BJ (cell line): Measurements from ENCODE around the gene ETF1. TPM values are rescaled to one million over a fixed set of nuclear protein-coding genes. Genes with fewer than 3 reads are reported as not detected.

Experiments
- CTCF ChIA-PET: fragments of 350-600 bp; formaldehyde crosslinking; extraction: SDS; loops from one replicate; lab custom pipeline; 2021; ENCODE audit warnings: antibody characterized with exemption, inconsistent platforms; lab: Yijun Ruan, JAX
- POLR2A ChIA-PET: fragments of 300-600 bp; sonication (Branson Sonifier 250); formaldehyde crosslinking; extraction: SDS; loops from one replicate; lab custom pipeline; 2021; ENCODE audit warnings: antibody characterized with exemption; lab: Charles Lee
- DNase-seq: peaks from one replicate; pipeline ENCODE4 v3.0.0-alpha.2; 2011; ENCODE audit warnings: low read depth
- H3K27me3 ChIP-seq: 2 replicates; pipeline ENCODE4 v1.6.0; 2011; ENCODE audit warnings: low read length; ENCODE audit not compliant: control insufficient read depth, insufficient read depth
- H3K36me3 ChIP-seq: 2 replicates; pipeline ENCODE4 v1.5.1; 2011; ENCODE audit warnings: low read length; ENCODE audit not compliant: control insufficient read depth, insufficient read depth
- H3K4me3 ChIP-seq: 2 replicates; pipeline ENCODE4 v1.5.1; 2011; ENCODE audit warnings: low read depth, mild to moderate bottlenecking, control low read depth, low read length
- polyA plus RNA-seq: library from polyadenylated mRNA; depleted of rRNA; stranded (reverse); fragments of >200 nt; gene quantifications from 2 replicates; pipeline ENCODE4 v1.2.3, GENCODE V29; 2011
- TF ChIP-seq, protein P1 (sequence below): IDR thresholded peaks from 2 replicates; pipeline ENCODE4 v1.5.1; 2011; ENCODE audit warnings: low read depth, mild to moderate bottlenecking, control low read depth, inconsistent platforms, low read length, moderate library complexity; ENCODE audit not compliant: insufficient read depth

The ETF1 gene
- polyA plus RNA-seq, 1 experiment = 52.4 TPM

DNA sequence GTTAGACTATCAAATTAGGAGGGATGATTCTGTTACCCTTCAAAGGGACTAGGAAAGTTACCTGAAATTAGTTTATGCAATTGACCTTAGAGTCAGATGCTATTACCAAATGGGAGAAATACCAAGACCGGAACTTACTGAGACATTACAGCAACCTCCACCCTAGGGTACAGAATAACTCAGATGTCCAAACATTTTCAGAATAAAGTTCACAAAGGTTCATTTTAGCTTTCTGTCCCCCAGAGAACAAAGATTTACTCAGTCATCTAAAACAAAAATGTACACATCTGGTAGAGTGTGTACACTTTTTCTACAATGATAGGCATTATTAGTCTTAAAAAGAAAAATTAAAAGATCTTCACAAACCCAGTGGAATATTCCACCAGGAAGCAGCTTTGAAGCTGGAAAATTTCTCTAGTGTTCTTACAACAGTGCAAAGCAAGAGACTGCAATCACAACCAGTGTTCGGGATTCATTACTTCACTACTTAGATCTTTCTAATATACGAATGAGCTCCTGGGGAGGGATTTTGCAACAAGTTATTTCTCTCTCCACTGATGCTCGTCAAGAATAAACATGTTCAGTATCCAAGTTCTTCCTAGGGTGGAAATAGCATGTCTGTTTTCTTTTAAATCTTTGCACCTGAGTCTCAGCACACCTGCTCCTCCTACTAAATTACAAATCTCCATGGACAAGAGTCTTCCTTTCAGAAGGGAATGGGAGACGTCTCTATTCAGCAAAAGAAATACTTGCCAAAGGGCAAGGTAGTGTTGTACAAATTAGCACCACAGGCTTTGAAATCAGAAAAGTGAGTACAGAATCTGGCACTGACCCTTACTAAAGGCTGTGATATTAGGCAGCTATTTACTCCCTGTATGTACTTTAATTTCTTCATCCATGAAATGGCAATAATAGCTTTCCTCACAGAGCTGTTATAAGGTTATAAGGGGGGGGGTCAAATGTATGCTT lies 8.8 kb downstream of the ETF1 start:
- Histone ChIP-seq H3K4me3 (no peak overlapping the region), H3K36me3 (no peaks in the 10 kb centered on the region), H3K27me3 (no peaks in the 10 kb centered on the region)
- POLR2A ChIA-PET = no interaction called here
- TF ChIP-seq, protein P1, sequence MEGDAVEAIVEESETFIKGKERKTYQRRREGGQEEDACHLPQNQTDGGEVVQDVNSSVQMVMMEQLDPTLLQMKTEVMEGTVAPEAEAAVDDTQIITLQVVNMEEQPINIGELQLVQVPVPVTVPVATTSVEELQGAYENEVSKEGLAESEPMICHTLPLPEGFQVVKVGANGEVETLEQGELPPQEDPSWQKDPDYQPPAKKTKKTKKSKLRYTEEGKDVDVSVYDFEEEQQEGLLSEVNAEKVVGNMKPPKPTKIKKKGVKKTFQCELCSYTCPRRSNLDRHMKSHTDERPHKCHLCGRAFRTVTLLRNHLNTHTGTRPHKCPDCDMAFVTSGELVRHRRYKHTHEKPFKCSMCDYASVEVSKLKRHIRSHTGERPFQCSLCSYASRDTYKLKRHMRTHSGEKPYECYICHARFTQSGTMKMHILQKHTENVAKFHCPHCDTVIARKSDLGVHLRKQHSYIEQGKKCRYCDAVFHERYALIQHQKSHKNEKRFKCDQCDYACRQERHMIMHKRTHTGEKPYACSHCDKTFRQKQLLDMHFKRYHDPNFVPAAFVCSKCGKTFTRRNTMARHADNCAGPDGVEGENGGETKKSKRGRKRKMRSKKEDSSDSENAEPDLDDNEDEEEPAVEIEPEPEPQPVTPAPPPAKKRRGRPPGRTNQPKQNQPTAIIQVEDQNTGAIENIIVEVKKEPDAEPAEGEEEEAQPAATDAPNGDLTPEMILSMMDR = no peak
- DNase-seq = no peak
- CTCF ChIA-PET = interaction anchor here (0.8 to 1.6 kb wide), 4 partner anchors 9 to 31 kb away, joined by 3 to 6 read pairs (median 3); partner anchors contain the start of gene ETF1

DNA sequence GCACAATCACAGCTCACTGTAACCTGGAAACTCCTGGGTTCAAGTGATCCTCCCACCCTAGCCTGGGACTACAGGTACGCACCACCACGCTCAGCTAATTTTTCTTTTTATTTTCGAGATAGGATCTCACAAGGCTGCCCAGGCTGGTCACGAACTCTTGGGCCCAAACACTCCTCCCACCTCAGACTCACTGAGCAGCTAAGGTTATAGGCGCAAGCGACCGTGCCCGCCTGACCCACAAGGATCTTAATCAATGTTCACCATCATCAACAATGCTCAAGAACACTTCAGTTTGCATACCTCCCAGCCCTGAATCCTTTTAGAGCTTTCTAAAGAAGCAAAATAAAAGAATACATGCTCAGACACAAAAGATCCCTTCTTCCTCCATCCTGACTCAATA lies 13.2 kb downstream of the ETF1 start:
- Histone ChIP-seq H3K4me3 (no peak overlapping the region), H3K36me3 (no peaks in the 10 kb centered on the region), H3K27me3 (no peaks in the 10 kb centered on the region)
- TF ChIP-seq, protein P1 = no peak
- no peak for DNase-seq
- CTCF ChIA-PET = interaction anchor here (0.6 to 2.5 kb wide), 4 partner anchors 26 to 1235 kb away, joined by 3 to 11 read pairs (median 4); no protein-coding TSS in a partner anchor
- POLR2A ChIA-PET = no interaction called here

DNA sequence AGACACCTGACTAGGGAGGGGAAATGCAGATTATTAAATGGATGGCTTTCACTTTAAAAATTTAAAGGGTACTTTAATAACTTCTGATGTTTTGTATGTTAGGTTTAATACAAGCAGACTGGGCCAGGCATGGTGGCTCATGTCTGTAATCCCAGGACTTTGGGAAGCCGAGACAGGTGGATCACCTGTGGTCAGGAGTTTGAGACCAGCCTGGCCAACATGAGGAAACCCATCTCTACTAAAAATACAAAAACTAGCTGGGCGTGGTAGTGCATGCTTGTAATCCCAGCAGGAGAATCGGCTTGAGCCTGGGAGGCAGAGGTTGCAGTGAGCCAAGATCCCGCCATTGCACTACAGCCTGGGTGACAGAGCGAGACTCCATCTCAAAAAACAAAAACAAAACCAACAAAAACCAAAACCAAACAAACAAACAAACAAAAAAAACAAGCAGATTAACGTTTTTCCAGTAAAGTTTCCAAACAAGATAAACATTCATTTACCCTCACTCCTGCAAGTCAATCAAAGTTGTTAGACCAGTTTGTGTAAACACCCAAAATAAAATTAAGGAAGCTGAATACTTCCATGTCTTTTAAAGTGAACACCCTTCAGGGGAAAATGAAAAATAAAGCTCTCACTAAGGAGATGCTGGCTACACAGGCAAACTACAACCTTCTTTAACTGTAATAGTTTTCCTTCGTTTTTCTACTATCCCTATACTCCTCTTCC lies 14.1 kb downstream of the ETF1 start:
- TF ChIP-seq, protein P1 = no peak
- POLR2A ChIA-PET = interaction anchor here (0.6 kb wide), 1 partner anchor 24 kb away, joined by 3 read pairs; no protein-coding TSS in a partner anchor
- no peak overlapping the region for H3K4me3 ChIP-seq
- DNase-seq = no peak
- CTCF ChIA-PET = interaction anchor here (1.0 to 2.5 kb wide), 5 partner anchors 8 to 79 kb away, joined by 3 to 11 read pairs (median 5); partner anchors contain the start of gene ETF1
- H3K27me3 ChIP-seq = no peaks in the 10 kb centered on the region
- H3K36me3 ChIP-seq = no peaks in the 10 kb centered on the region

DNA sequence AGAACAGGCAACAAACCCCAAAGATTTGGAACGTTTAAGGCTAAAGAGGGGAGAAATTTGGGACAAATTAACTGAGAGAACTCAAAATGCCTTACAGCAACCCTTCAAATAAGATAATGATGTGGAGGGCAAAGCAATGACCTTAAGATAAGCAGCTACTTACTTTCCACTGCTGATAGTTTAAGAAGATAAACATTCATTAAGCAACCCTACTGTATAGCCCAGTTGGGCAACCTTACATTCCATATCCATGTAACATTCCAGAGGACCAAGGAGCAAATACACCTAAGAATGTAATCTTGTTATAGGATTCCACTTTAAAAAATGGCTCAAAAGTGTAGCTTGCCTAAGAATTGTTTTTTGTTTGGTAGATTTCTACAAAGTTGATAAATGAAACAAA lies 14.8 kb downstream of the ETF1 start:
- no peak overlapping the region for H3K4me3 ChIP-seq
- TF ChIP-seq, protein P1 = no peak
- POLR2A ChIA-PET = interaction anchor here (0.6 kb wide), 1 partner anchor 24 kb away, joined by 3 read pairs; no protein-coding TSS in a partner anchor
- H3K27me3 ChIP-seq = no peaks in the 10 kb centered on the region
- no peak for DNase-seq
- H3K36me3 ChIP-seq = no peaks in the 10 kb centered on the region
- CTCF ChIA-PET = interaction anchor here (1.0 to 2.5 kb wide), 5 partner anchors 8 to 78 kb away, joined by 4 to 11 read pairs (median 6); partner anchors contain the start of gene ETF1
